ENCODE measurements around the gene NFS1. TPM values are rescaled to one million over a fixed set of nuclear protein-coding genes. Genes with fewer than 3 reads are reported as not detected.
"Not testable (repeated sequence)": the region's sequence is repeated elsewhere in the genome, so short reads cannot be mapped to it uniquely, and the experiment has no call there.

Gene NFS1
- total RNA-seq, 1 experiment from 2014 or later = 75.8 TPM

DNA sequence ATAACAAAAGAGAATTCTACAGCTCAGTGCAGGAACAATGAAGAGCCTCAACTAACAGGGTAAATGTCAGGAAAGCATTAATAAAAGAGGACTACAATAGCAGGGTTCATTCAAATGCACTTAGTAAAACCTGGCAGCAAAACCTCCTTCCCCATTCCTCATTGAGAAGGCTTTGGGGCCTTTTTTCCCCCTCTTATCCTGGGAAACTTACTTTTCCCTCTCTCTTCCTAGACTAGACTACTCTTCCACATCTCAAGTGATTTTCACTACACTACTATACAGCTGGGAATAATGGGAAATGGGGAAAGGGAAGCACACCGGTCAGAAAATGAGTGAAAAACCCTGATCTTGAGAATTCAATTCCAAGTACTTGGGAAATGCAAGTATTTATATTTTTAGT lies 10.1 kb upstream of the NFS1 start:
- Histone ChIP-seq H3K9me2 (replicated peaks; ENCODE audit: low read length) (no peaks in the 10 kb centered on the region), H3K36me3 (ENCODE audit: low read depth, low read length) (peaks cover 91% of the 10 kb centered on the region), H3K4me1 (ENCODE audit: insufficient read depth, low read length) (no peaks in the 10 kb centered on the region), H3K9me3 (ENCODE audit: low read length) (no peaks in the 10 kb centered on the region), H3K4me3 (ENCODE audit: low read length) (no peak overlapping the region), H3K9ac (ENCODE audit: low read length) (no peak overlapping the region), H2AFZ (ENCODE audit: low read length) (no peak overlapping the region), H3K27me3 (ENCODE audit: low read length) (no peaks in the 10 kb centered on the region), H3F3A (ENCODE audit: low read length, unreplicated experiment) (peaks cover 58% of the 10 kb centered on the region), H3K4me2 (ENCODE audit: low read length) (no peak overlapping the region), H3K27ac (ENCODE audit: low read length) (no peak overlapping the region), H4K20me1 (ENCODE audit: low read length) (peaks cover 51% of the 10 kb centered on the region), H3K79me2 (ENCODE audit: low read length) (peaks cover 52% of the 10 kb centered on the region)
- no peak for ATAC-seq
- no peak for TF ChIP-seq EZH2 (IDR thresholded peaks at IDR 0.05; ENCODE audit: low read length, unreplicated experiment)
- TF ChIP-seq EZH2phosphoT487 (IDR thresholded peaks at IDR 0.05; ENCODE audit: borderline replicate concordance, low read length) = no peak
- TF ChIP-seq, protein P1, sequence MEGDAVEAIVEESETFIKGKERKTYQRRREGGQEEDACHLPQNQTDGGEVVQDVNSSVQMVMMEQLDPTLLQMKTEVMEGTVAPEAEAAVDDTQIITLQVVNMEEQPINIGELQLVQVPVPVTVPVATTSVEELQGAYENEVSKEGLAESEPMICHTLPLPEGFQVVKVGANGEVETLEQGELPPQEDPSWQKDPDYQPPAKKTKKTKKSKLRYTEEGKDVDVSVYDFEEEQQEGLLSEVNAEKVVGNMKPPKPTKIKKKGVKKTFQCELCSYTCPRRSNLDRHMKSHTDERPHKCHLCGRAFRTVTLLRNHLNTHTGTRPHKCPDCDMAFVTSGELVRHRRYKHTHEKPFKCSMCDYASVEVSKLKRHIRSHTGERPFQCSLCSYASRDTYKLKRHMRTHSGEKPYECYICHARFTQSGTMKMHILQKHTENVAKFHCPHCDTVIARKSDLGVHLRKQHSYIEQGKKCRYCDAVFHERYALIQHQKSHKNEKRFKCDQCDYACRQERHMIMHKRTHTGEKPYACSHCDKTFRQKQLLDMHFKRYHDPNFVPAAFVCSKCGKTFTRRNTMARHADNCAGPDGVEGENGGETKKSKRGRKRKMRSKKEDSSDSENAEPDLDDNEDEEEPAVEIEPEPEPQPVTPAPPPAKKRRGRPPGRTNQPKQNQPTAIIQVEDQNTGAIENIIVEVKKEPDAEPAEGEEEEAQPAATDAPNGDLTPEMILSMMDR (conservative IDR thresholded peaks at IDR 0.05; ENCODE audit: low read depth, low read length) = no peak
- CTCF ChIA-PET = no interaction called here
- POLR2A ChIA-PET (ENCODE audit: unreplicated experiment) = no interaction called here
- BruUV-seq (replicated peaks) = no TSS peak
- intact Hi-C loops (cut with micrococcal nuclease) = no loop called here
- no peak for DNase-seq

GRCh38 chr20:35708502-35708901 lies 9.3 kb upstream of the NFS1 start:
- peaks cover 92% of the 10 kb centered on the region for H3K36me3 ChIP-seq (ENCODE audit: low read depth, low read length)

GRCh38 chr20:35706591-35707529 lies 7.7 kb upstream of the NFS1 start:
- H3F3A ChIP-seq (ENCODE audit: low read length, unreplicated experiment) = peaks cover 68% of the 10 kb centered on the region
- H3K4me1 ChIP-seq (ENCODE audit: insufficient read depth, low read length); H2AFZ ChIP-seq (ENCODE audit: low read length); H3K27ac ChIP-seq (ENCODE audit: low read length); H3K9me2 ChIP-seq (replicated peaks; ENCODE audit: low read length); DNase-seq; H3K4me2 ChIP-seq (ENCODE audit: low read length); ATAC-seq; BruUV-seq (replicated peaks); H3K9me3 ChIP-seq (ENCODE audit: low read length); intact Hi-C loops (cut with micrococcal nuclease); H3K4me3 ChIP-seq (ENCODE audit: low read length); POLR2A ChIA-PET (ENCODE audit: unreplicated experiment); H3K9ac ChIP-seq (ENCODE audit: low read length); CTCF ChIA-PET; H3K27me3 ChIP-seq (ENCODE audit: low read length): not testable (repeated sequence)
- peaks cover 57% of the 10 kb centered on the region for H4K20me1 ChIP-seq (ENCODE audit: low read length)
- peaks cover 50% of the 10 kb centered on the region for H3K79me2 ChIP-seq (ENCODE audit: low read length)
- H3K36me3 ChIP-seq (ENCODE audit: low read depth, low read length) = peaks cover 93% of the 10 kb centered on the region

More at GRCh38 chr20:35708502-35708901, 9.3 kb upstream of the NFS1 start:
- H3F3A ChIP-seq (ENCODE audit: low read length, unreplicated experiment) = peaks cover 62% of the 10 kb centered on the region
- H4K20me1 ChIP-seq (ENCODE audit: low read length) = peaks cover 58% of the 10 kb centered on the region
- no peak overlapping the region for H3K4me3 ChIP-seq (ENCODE audit: low read length)
- H3K9ac ChIP-seq (ENCODE audit: low read length) = no peak overlapping the region
- H3K4me1 ChIP-seq (ENCODE audit: insufficient read depth, low read length) = no peaks in the 10 kb centered on the region
- ATAC-seq (no peak; the same call in 1 of the 2 replicates), DNase-seq (no peak)
- no peak overlapping the region for H2AFZ ChIP-seq (ENCODE audit: low read length)
- H3K9me2 ChIP-seq (replicated peaks; ENCODE audit: low read length) = no peaks in the 10 kb centered on the region
- no peaks in the 10 kb centered on the region for H3K9me3 ChIP-seq (ENCODE audit: low read length)
- CTCF ChIA-PET = no interaction called here
- intact Hi-C loops (cut with micrococcal nuclease) = no loop called here
- no peak overlapping the region for H3K4me2 ChIP-seq (ENCODE audit: low read length)
- TF ChIP-seq EZH2phosphoT487 (IDR thresholded peaks at IDR 0.05; ENCODE audit: borderline replicate concordance, low read length) = no peak
- TF ChIP-seq, protein P1 (conservative IDR thresholded peaks at IDR 0.05; ENCODE audit: low read depth, low read length) = no peak
- no peak for TF ChIP-seq EZH2 (IDR thresholded peaks at IDR 0.05; ENCODE audit: low read length, unreplicated experiment)
- H3K79me2 ChIP-seq (ENCODE audit: low read length) = peaks cover 50% of the 10 kb centered on the region
- no peak overlapping the region for H3K27ac ChIP-seq (ENCODE audit: low read length)
- H3K27me3 ChIP-seq (ENCODE audit: low read length) = no peaks in the 10 kb centered on the region
- POLR2A ChIA-PET (ENCODE audit: unreplicated experiment) = interaction anchor here (0.6 kb wide), 1 partner anchor 9 kb away, joined by 6 read pairs; the partner anchor contains the start of genes NFS1 and ROMO1
- BruUV-seq (replicated peaks) = no TSS peak

GRCh38 chr20:35705894-35706293 lies 6.7 kb upstream of the NFS1 start:
- CTCF ChIA-PET; DNase-seq; H3K27me3 ChIP-seq (ENCODE audit: low read length); H3K9me3 ChIP-seq (ENCODE audit: low read length); intact Hi-C loops (cut with micrococcal nuclease); H3K27ac ChIP-seq (ENCODE audit: low read length); H3K9me2 ChIP-seq (replicated peaks; ENCODE audit: low read length); H3K4me2 ChIP-seq (ENCODE audit: low read length); H3K4me1 ChIP-seq (ENCODE audit: insufficient read depth, low read length); POLR2A ChIA-PET (ENCODE audit: unreplicated experiment); ATAC-seq; BruUV-seq (replicated peaks); H2AFZ ChIP-seq (ENCODE audit: low read length); H3K4me3 ChIP-seq (ENCODE audit: low read length); H3K9ac ChIP-seq (ENCODE audit: low read length): not testable (repeated sequence)
- Histone ChIP-seq H4K20me1 (ENCODE audit: low read length) (peaks cover 47% of the 10 kb centered on the region), H3K79me2 (ENCODE audit: low read length) (peaks cover 44% of the 10 kb centered on the region), H3F3A (ENCODE audit: low read length, unreplicated experiment) (peaks cover 59% of the 10 kb centered on the region), H3K36me3 (ENCODE audit: low read depth, low read length) (peaks cover 83% of the 10 kb centered on the region)

Measured in PC-3 (cell line).